ENCODE data around the gene DGKB.

GRCh38 chr7:14766747-14767146, 135.8 kb downstream of the DGKB start:
- TF ChIP-seq CTCF (IDR thresholded peaks at IDR 0.05) = no peak
- no peak for TF ChIP-seq POLR2A (IDR thresholded peaks at IDR 0.05)
- TF ChIP-seq EP300 (IDR thresholded peaks at IDR 0.05) = no peak

Data from sigmoid colon (tissue), 4 donors.